Nephron (organoid): Measurements from ENCODE around the gene CYTH2.

Experiments
- H3K27ac Mint-ChIP-seq, 3 experiments: 2 replicates each; pipeline ENCODE4 v1.8.0; 2020; ENCODE audit warnings: mixed read lengths in 3 of 3, mild to moderate bottlenecking in 2 of 3, moderate library complexity in 1 of 3
- H3K27me3 Mint-ChIP-seq: 2 replicates; pipeline ENCODE4 v1.8.0; 2021; ENCODE audit warnings: low read depth, mild to moderate bottlenecking, moderate library complexity, mixed read lengths
- H3K36me3 Mint-ChIP-seq: 2 replicates; pipeline ENCODE4 v1.8.0; 2020; ENCODE audit warnings: low read depth, mixed read lengths
- H3K4me1 Mint-ChIP-seq: 2 replicates; pipeline ENCODE4 v1.8.0; 2020; ENCODE audit warnings: mixed read lengths
- H3K4me3 Mint-ChIP-seq, 3 experiments: 2 replicates each; pipeline ENCODE4 v1.8.0; 2020; ENCODE audit warnings: mild to moderate bottlenecking in 3 of 3, mixed read lengths in 3 of 3, moderate library complexity in 2 of 3
- H3K9me3 Mint-ChIP-seq: 2 replicates; pipeline ENCODE4 v1.8.0; 2020; ENCODE audit warnings: mixed read lengths
- CTCF ChIP-seq, 3 experiments: fragments of 200-600 bp; sonication (generic); IDR thresholded peaks; one replicate each; pipeline ENCODE4 v1.5.0; 2021; ENCODE audit warnings: antibody characterized with exemption in 3 of 3; ENCODE audit not compliant: unreplicated experiment in 3 of 3

CYTH2 gene

GRCh38 chr19:48455908-48456562 lies 13.1 kb upstream of the CYTH2 start:
- no peak overlapping the region for H3K27ac Mint-ChIP-seq
- H3K4me1 Mint-ChIP-seq = no peaks in the 10 kb centered on the region

GRCh38 chr19:48456864-48457263 lies 12.3 kb upstream of the CYTH2 start:
- Mint-ChIP-seq H3K27me3 (no peaks in the 10 kb centered on the region), H3K36me3 (peaks cover 19% of the 10 kb centered on the region), H3K27ac (no peak overlapping the region), H3K4me3 (no peak overlapping the region), H3K9me3 (no peaks in the 10 kb centered on the region), H3K4me1 (no peaks in the 10 kb centered on the region)
- no peak for TF ChIP-seq CTCF (IDR thresholded peaks at IDR 0.05; ENCODE audit: unreplicated experiment in 3 of 3)

More at GRCh38 chr19:48455908-48456562, 13.1 kb upstream of the CYTH2 start:
- no peak for TF ChIP-seq CTCF (IDR thresholded peaks at IDR 0.05; ENCODE audit: unreplicated experiment in 3 of 3)
- Mint-ChIP-seq H3K9me3 (no peaks in the 10 kb centered on the region), H3K36me3 (peaks cover 27% of the 10 kb centered on the region), H3K27me3 (no peaks in the 10 kb centered on the region), H3K4me3 (no peak overlapping the region)

GRCh38 chr19:48458016-48458415 lies 11.2 kb upstream of the CYTH2 start:
- Mint-ChIP-seq H3K4me1 (no peaks in the 10 kb centered on the region), H3K9me3 (no peaks in the 10 kb centered on the region), H3K27me3 (no peaks in the 10 kb centered on the region)

GRCh38 chr19:48461651-48461981 lies 7.6 kb upstream of the CYTH2 start:
- Mint-ChIP-seq H3K27me3 (no peaks in the 10 kb centered on the region), H3K9me3 (no peaks in the 10 kb centered on the region), H3K36me3 (peaks cover 11% of the 10 kb centered on the region)

More at GRCh38 chr19:48458016-48458415, 11.2 kb upstream of the CYTH2 start:
- Mint-ChIP-seq H3K27ac (no peak overlapping the region), H3K36me3 (peaks cover 19% of the 10 kb centered on the region), H3K4me3 (no peak overlapping the region)
- no peak for TF ChIP-seq CTCF (IDR thresholded peaks at IDR 0.05; ENCODE audit: unreplicated experiment in 3 of 3)

GRCh38 chr19:48461982-48462655 lies 7.0 kb upstream of the CYTH2 start:
- no peak overlapping the region for H3K27ac Mint-ChIP-seq
- H3K4me3 Mint-ChIP-seq = no peak overlapping the region
- no peaks in the 10 kb centered on the region for H3K9me3 Mint-ChIP-seq
- TF ChIP-seq CTCF (IDR thresholded peaks at IDR 0.05; ENCODE audit: unreplicated experiment in 3 of 3) = no peak
- H3K27me3 Mint-ChIP-seq = no peaks in the 10 kb centered on the region
- H3K4me1 Mint-ChIP-seq = no peaks in the 10 kb centered on the region
- peaks cover 9% of the 10 kb centered on the region for H3K36me3 Mint-ChIP-seq

More at GRCh38 chr19:48461651-48461981, 7.6 kb upstream of the CYTH2 start:
- no peak for TF ChIP-seq CTCF (IDR thresholded peaks at IDR 0.05; ENCODE audit: unreplicated experiment in 3 of 3)
- no peaks in the 10 kb centered on the region for H3K4me1 Mint-ChIP-seq
- no peak overlapping the region for H3K4me3 Mint-ChIP-seq
- no peak overlapping the region for H3K27ac Mint-ChIP-seq

GRCh38 chr19:48465215-48465614 lies 4.0 kb upstream of the CYTH2 start:
- TF ChIP-seq CTCF (IDR thresholded peaks at IDR 0.05; ENCODE audit: unreplicated experiment in 3 of 3) = no peak
- no peak overlapping the region for H3K4me3 Mint-ChIP-seq
- no peaks in the 10 kb centered on the region for H3K9me3 Mint-ChIP-seq
- peak overlapping the region in 1 of 3 experiments; percentile 43 for H3K27ac Mint-ChIP-seq
- H3K4me1 Mint-ChIP-seq = peaks cover 9% of the 10 kb centered on the region
- H3K27me3 Mint-ChIP-seq = no peaks in the 10 kb centered on the region
- peaks cover 7% of the 10 kb centered on the region for H3K36me3 Mint-ChIP-seq
